GM12878 (cell line): Measurements from ENCODE around the gene AGTRAP. TPM values are rescaled to one million over a fixed set of nuclear protein-coding genes. Genes with fewer than 3 reads are reported as not detected.

ENCODE experiments used
- ATAC-seq: fragments of 200-7000 bp; cut with Tn5 transposase; 3 replicates; pipeline ENCODE4 v1.9.1; 2020; ENCODE audit warnings: mild to moderate bottlenecking, moderate library complexity
- BruUV-seq: library from RNA; stranded (reverse); fragments of 400-500 nt; replicated peaks from 2 replicates; lab custom pipeline; 2021; lab: Mats Ljungman, UMichigan
- CTCF ChIA-PET: fragments of 300-600 bp; sonication (Branson Sonifier 250); formaldehyde crosslinking; extraction: SDS; loops from one replicate; lab custom pipeline; 2021; ENCODE audit warnings: inconsistent platforms; lab: Yijun Ruan, JAX
- POLR2A ChIA-PET: fragments of 350-600 bp; formaldehyde crosslinking; extraction: SDS; loops from one replicate; lab custom pipeline; 2021; ENCODE audit warnings: inconsistent platforms; lab: Charles Lee
- RAD21 ChIA-PET: fragments of 300-600 bp; sonication (Branson Sonifier 250); formaldehyde crosslinking; loops from one replicate; lab custom pipeline; 2023; ENCODE audit warnings: antibody characterized with exemption; ENCODE audit not compliant: unreplicated experiment; lab: Charles Lee
- SMC1A ChIA-PET: fragments of 300-600 bp; sonication (Branson Sonifier 250); formaldehyde crosslinking; loops from one replicate; lab custom pipeline; 2023; ENCODE audit not compliant: unreplicated experiment, uncharacterized antibody; lab: Charles Lee
- DNase-seq: peaks from one replicate; pipeline ENCODE4 v3.0.0-alpha.2; 2011; ENCODE audit warnings: low read depth, low spot score
- FAIRE-seq: peaks from 3 replicates; lab custom pipeline; 2011; peaks lifted over from hg19 to GRCh38; lab: Jason Lieb, UNC
- H2AFZ ChIP-seq: 2 replicates; pipeline ENCODE4 v1.6.0; 2011; ENCODE audit warnings: low read depth, low read length, control low read depth; ENCODE audit not compliant: control insufficient read depth
- H3K27ac ChIP-seq: 2 replicates; pipeline ENCODE4 v1.5.1; 2011; ENCODE audit warnings: control low read depth; ENCODE audit not compliant: control insufficient read depth, insufficient read depth
- H3K27me3 ChIP-seq, 2 experiments: replicated peaks in 1 of 2; 2 replicates each; pipeline versions ENCODE4 v1.6.0 to v1.6.1; 2011; ENCODE audit warnings: low read length in 1 of 2; ENCODE audit not compliant: control insufficient read depth in 2 of 2, insufficient read depth in 2 of 2
- H3K36me3 ChIP-seq, 2 experiments: 2 replicates each; pipeline ENCODE4 v1.5.1; 2011; ENCODE audit warnings: low read length in 1 of 2; ENCODE audit not compliant: control insufficient read depth in 2 of 2, insufficient read depth in 2 of 2
- H3K4me1 ChIP-seq: 2 replicates; pipeline ENCODE4 v1.6.1; 2011; ENCODE audit warnings: mild to moderate bottlenecking, low read length, moderate library complexity, mixed read lengths; ENCODE audit not compliant: control insufficient read depth, insufficient read depth
- H3K4me2 ChIP-seq: 2 replicates; pipeline ENCODE4 v1.6.0; 2011; ENCODE audit warnings: control low read depth; ENCODE audit not compliant: control insufficient read depth, insufficient read depth
- H3K4me3 ChIP-seq: fragments of 200-600 bp; sonication (generic); 2 replicates; pipeline ENCODE4 v1.5.1; 2016
- H3K79me2 ChIP-seq: 2 replicates; pipeline ENCODE4 v1.6.0; 2011; ENCODE audit warnings: low read length; ENCODE audit not compliant: control insufficient read depth, insufficient read depth
- H3K9ac ChIP-seq: 2 replicates; pipeline ENCODE4 v1.8.0; 2011; ENCODE audit warnings: low read length, control low read depth, mixed read lengths; ENCODE audit not compliant: control insufficient read depth, insufficient read depth
- H3K9me3 ChIP-seq: replicated peaks from 3 replicates; pipeline ENCODE4 v1.5.1; 2011; ENCODE audit warnings: mild to moderate bottlenecking, low read length; ENCODE audit not compliant: control insufficient read depth, insufficient read depth
- H4K20me1 ChIP-seq: 2 replicates; pipeline ENCODE4 v1.6.0; 2011; ENCODE audit not compliant: control insufficient read depth, insufficient read depth
- CHD2 ChIP-seq: IDR thresholded peaks from 2 replicates; pipeline ENCODE4 v1.6.1; 2011; ENCODE audit warnings: low read depth, low read length, improper control_type of control experiment, borderline replicate concordance
- ELK1 ChIP-seq: IDR thresholded peaks from 2 replicates; pipeline ENCODE4 v1.6.1; 2012; ENCODE audit warnings: low read depth, low read length, improper control_type of control experiment
- GABPA ChIP-seq: IDR thresholded peaks from 2 replicates; pipeline ENCODE4 v1.6.1; 2014; ENCODE audit warnings: antibody characterized with exemption, low read depth, mild to moderate bottlenecking, inconsistent platforms
- MYC ChIP-seq: IDR thresholded peaks from 2 replicates; pipeline ENCODE4 v1.6.1; 2011; ENCODE audit warnings: mild to moderate bottlenecking, low read length, moderate library complexity, inconsistent platforms; ENCODE audit not compliant: insufficient read depth, insufficient replicate concordance, insufficient read length, severe bottlenecking
- PBX3 ChIP-seq: IDR thresholded peaks from 2 replicates; pipeline ENCODE4 v1.6.1; 2011; ENCODE audit warnings: mild to moderate bottlenecking, low read depth, low read length, moderate library complexity; ENCODE audit not compliant: insufficient replicate concordance
- SP1 ChIP-seq: IDR thresholded peaks from one replicate; pipeline ENCODE4 v1.6.1; 2011; ENCODE audit warnings: low read depth, low read length
- ZNF274 ChIP-seq: IDR thresholded peaks from one replicate; pipeline ENCODE4 v1.8.0; 2011; ENCODE audit not compliant: insufficient read length, insufficient read depth
- WGBS: methylation state at CpG from one replicate; pipeline ENCODE4 v1.1.6; 2016; ENCODE audit warnings: low lambda C conversion rate; ENCODE audit not compliant: insufficient replicate concordance, insufficient coverage; ENCODE audit errors: missing lambda C conversion rate; 5-methylcytosine and 5-hydroxymethylcytosine counted together
- in situ Hi-C: fragments of 300-500 bp; cut with MboI; formaldehyde crosslinking; loops from 9 replicates; pipeline ENCODE4 v1.14.3; 2018; ENCODE audit warnings: mixed read lengths
- intact Hi-C: fragments of 100-400 bp; cut with micrococcal nuclease; formaldehyde crosslinking; loops from one replicate; pipeline ENCODE4 v1.14.2; 2022; ENCODE audit not compliant: unreplicated experiment
- polyA plus RNA-seq, 11 experiments: library from polyadenylated mRNA; depleted of rRNA in 4 of 11; unstranded in 6 of 11; stranded (reverse) in 5 of 11; fragments of >200 nt; fragmentation: Nextera tagmentation in 4 of 11; fragmentation: Illumina TruSeq in 1 of 11; extraction: Ambion mirVana in 4 of 11; extraction: Trizol in 1 of 11; gene quantifications; 1 replicate in 1 of 11; 2 replicates in 10 of 11; pipeline versions ENCODE4 v1.2.1 to v1.2.3, GENCODE V29; 2011 to 2016; ENCODE audit warnings: inconsistent platforms in 2 of 11, missing spikeins in 2 of 11, low read depth in 1 of 11
- total RNA-seq, 4 experiments: library from RNA; depleted of rRNA in 3 of 4; stranded (reverse); fragments of >200 nt in 3 of 4; fragmentation: Illumina TruSeq in 1 of 4; extraction: Trizol in 1 of 4; gene quantifications; 2 replicates each; pipeline versions ENCODE4 v1.2.1 to v1.2.3, GENCODE V29; 2013 to 2021

AGTRAP gene
- total and polyA plus RNA-seq, 10 of the 15 experiments (the other 5 are each of a cell fraction or from before 2014, with no cell fraction given), result 3.0 to 17.4 (median 10.2) TPM

- no peak for ATAC-seq
- in situ Hi-C loops, result no loop called here
- H3K27me3 ChIP-seq, result no peaks in the 10 kb centered on the region
- RAD21 ChIA-PET, result no interaction called here
- no peak for FAIRE-seq
- H4K20me1 ChIP-seq, result no peaks in the 10 kb centered on the region
- DNase-seq, result no peak
- SMC1A ChIA-PET, result no interaction called here
- 90% methylated on average over 9 of the region's 9 CpGs for WGBS
- H3K9ac ChIP-seq, result no peak overlapping the region
- no peaks in the 10 kb centered on the region for H3K9me3 ChIP-seq
- H3K36me3 ChIP-seq, result peaks cover 0 to 5% of the 10 kb centered on the region in 2 experiments; a peak in 3 of 4 replicates
- H2AFZ ChIP-seq, result no peak overlapping the region
- TF ChIP-seq ZNF274, result no peak
- TF ChIP-seq GABPA, result no peak
- no peak for TF ChIP-seq MYC
- TF ChIP-seq SP1, result no peak
- no peak for TF ChIP-seq ELK1
- TF ChIP-seq CHD2, result no peak
- no peak for TF ChIP-seq PBX3
- TF ChIP-seq, all 136 proteins: peak for 0
- CTCF ChIA-PET, result no interaction called here
- Histone ChIP-seq H3K4me3 (no peak overlapping the region), H3K79me2 (peaks cover 7% of the 10 kb centered on the region), H3K4me1 (peaks cover 8% of the 10 kb centered on the region), H3K4me2 (no peak overlapping the region), H3K27ac (no peak overlapping the region)
- intact Hi-C loops, result no loop called here
- BruUV-seq, result no TSS peak
- POLR2A ChIA-PET, result no interaction called here
Observed at GRCh38 chr1:11799896-11800295, 64.0 kb downstream of the AGTRAP start.
